ENCODE results near the gene C7orf57. TPM values are rescaled to one million over a fixed set of nuclear protein-coding genes. Genes with fewer than 3 reads are reported as not detected.

Gene C7orf57
- polyA plus RNA-seq, 3 donors, result 0.05 TPM; not detected in 2

GRCh38 chr7:48108959-48109847 is 73.9 kb downstream of the C7orf57 start:
- DNase-seq, result no peak
- 100% methylated on average over 2 of the region's 5 CpGs for WGBS (ENCODE audit: insufficient coverage)
- Mint-ChIP-seq H3K4me3 (no peak overlapping the region), H3K27ac (peak overlapping the region; percentile 69 to 89 (median 77)), H3K4me1 (peaks cover 6% of the 10 kb centered on the region), H3K9me3 (no peaks in the 10 kb centered on the region), H3K36me3 (peaks cover 51 to 57% of the 10 kb centered on the region in 2 donors), H3K27me3 (ENCODE audit: low read depth in 3 of 3) (peaks cover 0 to 1% (median 0%) of the 10 kb centered on the region in 3 donors)
- H3K4me1 ChIP-seq (ENCODE audit: control insufficient read depth in 1 of 2, insufficient read depth in 2 of 2, low read length in 2 of 2), result no peaks in the 10 kb centered on the region
- no peaks in the 10 kb centered on the region for H3K27me3 ChIP-seq (ENCODE audit: control insufficient read depth in 2 of 2, insufficient read depth in 2 of 2, low read length in 2 of 2)
- peaks cover 50 to 53% of the 10 kb centered on the region in 2 donors for H3K36me3 ChIP-seq (replicated peaks in 1 of 2; ENCODE audit: control insufficient read depth in 1 of 2, insufficient read depth in 2 of 2, low read length in 2 of 2)
- H2AFZ ChIP-seq (ENCODE audit: insufficient read depth, low read depth, low read length, poor library complexity, severe bottlenecking), result no peak overlapping the region
- intact Hi-C loops (cut with micrococcal nuclease), result loop anchor here (5.0 kb wide), 3 partner anchors 37 to 117 kb away; partner anchors contain the start of gene C7orf57 (in 1 of the 2)
- H3K4me2 ChIP-seq (replicated peaks; ENCODE audit: extremely low read depth, low read length, poor library complexity, severe bottlenecking), result no peak overlapping the region
- H3K79me2 ChIP-seq (ENCODE audit: insufficient read depth, low read length), result no peaks in the 10 kb centered on the region
- no peak overlapping the region for H3K4me3 ChIP-seq (replicated peaks in 1 of 3; ENCODE audit: low read depth in 2 of 3, low read length in 3 of 3)
- TF ChIP-seq CTCF (IDR thresholded peaks at IDR 0.05), result no peak
- H3K27ac ChIP-seq (ENCODE audit: low read depth in 1 of 2, low read length in 2 of 2), result peak overlapping the region in 1 of 2 donors; percentile 61
- H3K9ac ChIP-seq (ENCODE audit: insufficient read depth, low read length, poor library complexity, severe bottlenecking), result no peak overlapping the region
- no peaks in the 10 kb centered on the region for H3K9me3 ChIP-seq (replicated peaks in 1 of 2; ENCODE audit: control insufficient read depth in 1 of 2, insufficient read depth in 1 of 2, low read length in 2 of 2)
- peaks cover 47% of the 10 kb centered on the region for H4K20me1 ChIP-seq (ENCODE audit: insufficient read depth, low read length)

GRCh38 chr7:48109848-48110663 is 74.7 kb downstream of the C7orf57 start:
- DNase-seq, result peak; percentile 57 to 77 (median 64)
- no peak overlapping the region for H3K9ac ChIP-seq (ENCODE audit: insufficient read depth, low read length, poor library complexity, severe bottlenecking)
- Mint-ChIP-seq H3K4me3 (no peak overlapping the region), H3K36me3 (peaks cover 42 to 48% of the 10 kb centered on the region in 2 donors), H3K4me1 (peaks cover 6% of the 10 kb centered on the region), H3K9me3 (no peaks in the 10 kb centered on the region), H3K27ac (peak overlapping the region; percentile 21 to 89 (median 69)), H3K27me3 (ENCODE audit: low read depth in 3 of 3) (peaks cover 0 to 1% (median 1%) of the 10 kb centered on the region in 3 donors)
- intact Hi-C loops (cut with micrococcal nuclease), result loop anchor here (1.0 to 5.0 kb wide), 6 partner anchors 38 to 168 kb away; partner anchors contain the start of gene C7orf57 (in 1 of the 2)
- H4K20me1 ChIP-seq (ENCODE audit: insufficient read depth, low read length), result peaks cover 38% of the 10 kb centered on the region
- H2AFZ ChIP-seq (ENCODE audit: insufficient read depth, low read depth, low read length, poor library complexity, severe bottlenecking), result no peak overlapping the region
- no peaks in the 10 kb centered on the region for H3K4me1 ChIP-seq (ENCODE audit: control insufficient read depth in 1 of 2, insufficient read depth in 2 of 2, low read length in 2 of 2)
- WGBS (ENCODE audit: insufficient coverage), result 2% methylated on average over 4 of the region's 9 CpGs
- TF ChIP-seq CTCF (IDR thresholded peaks at IDR 0.05), result peak; percentile 99
- no peaks in the 10 kb centered on the region for H3K79me2 ChIP-seq (ENCODE audit: insufficient read depth, low read length)
- peak overlapping the region in 1 of 2 donors; percentile 61 for H3K27ac ChIP-seq (ENCODE audit: low read depth in 1 of 2, low read length in 2 of 2)
- no peak overlapping the region for H3K4me2 ChIP-seq (replicated peaks; ENCODE audit: extremely low read depth, low read length, poor library complexity, severe bottlenecking)
- H3K36me3 ChIP-seq (replicated peaks in 1 of 2; ENCODE audit: control insufficient read depth in 1 of 2, insufficient read depth in 2 of 2, low read length in 2 of 2), result peaks cover 42 to 45% of the 10 kb centered on the region in 2 donors
- no peak overlapping the region for H3K4me3 ChIP-seq (replicated peaks in 1 of 3; ENCODE audit: low read depth in 2 of 3, low read length in 3 of 3)
- no peaks in the 10 kb centered on the region for H3K27me3 ChIP-seq (ENCODE audit: control insufficient read depth in 2 of 2, insufficient read depth in 2 of 2, low read length in 2 of 2)
- H3K9me3 ChIP-seq (replicated peaks in 1 of 2; ENCODE audit: control insufficient read depth in 1 of 2, insufficient read depth in 1 of 2, low read length in 2 of 2), result no peaks in the 10 kb centered on the region
